Pancreas (tissue), 10 donors: ENCODE data around the gene CIC. TPM values are rescaled to one million over a fixed set of nuclear protein-coding genes. Genes with fewer than 3 reads are reported as not detected.

Experiments
- ATAC-seq, 4 donors: fragments of 200-7000 bp; cut with Tn5 transposase; one replicate each; pipeline versions ENCODE4 v1.8.0 to v1.9.1; 2020; ENCODE audit warnings: mild to moderate bottlenecking in 4 of 4, moderate library complexity in 4 of 4
- DNase-seq, 6 donors: peaks; one replicate each; pipeline ENCODE4 v3.0.0-alpha.2; 2020
- FAIRE-seq: peaks from 2 replicates; lab custom pipeline; 2012; peaks lifted over from hg19 to GRCh38; lab: Jason Lieb, UNC
- H3K27ac ChIP-seq, 4 donors: fragments of 200-600 bp; sonication (generic); 1 replicate in 3 of 4; 2 replicates in 1 of 4; pipeline versions ENCODE4 v1.5.0 to v1.8.0; 2020
- H3K27me3 ChIP-seq, 4 donors: fragments of 200-600 bp; one replicate each; pipeline ENCODE4 v1.8.0; 2021
- H3K36me3 ChIP-seq, 3 donors: fragments of 200-600 bp; sonication (generic) in 1 of 3; one replicate each; pipeline versions ENCODE4 v1.5.0 to v1.8.0; 2020 to 2021
- H3K4me1 ChIP-seq, 3 donors: fragments of 200-600 bp; one replicate each; pipeline ENCODE4 v1.8.0; 2021
- H3K4me3 ChIP-seq, 4 donors: fragments of 200-600 bp; sonication (generic) in 2 of 4; one replicate each; pipeline versions ENCODE4 v1.5.0 to v1.8.0; 2020 to 2021
- H3K9me3 ChIP-seq, 4 donors: fragments of 200-600 bp; one replicate each; pipeline ENCODE4 v1.8.0; 2021
- CTCF ChIP-seq, 4 donors: fragments of 200-600 bp; sonication (generic) in 3 of 4; IDR thresholded peaks; one replicate each; pipeline versions ENCODE4 v1.5.0 to v1.8.0; 2021; ENCODE audit warnings: antibody characterized with exemption in 4 of 4
- WGBS, 2 donors: extraction: QIAGEN DNeasy Blood & Tissue Kit; methylation state at CpG; one replicate each; pipeline ENCODE4 v1.1.7; 2013; 5-methylcytosine and 5-hydroxymethylcytosine counted together
- intact Hi-C, 3 donors: fragments of 100-400 bp; cut with DNase I; formaldehyde crosslinking; loops; one replicate each; pipeline versions ENCODE4 v1.11.1 to v1.14.2; 2022
- polyA plus RNA-seq, 2 donors: library from polyadenylated mRNA; stranded (reverse); fragments of 200-250 nt; gene quantifications; one replicate each; pipeline ENCODE4 v1.2.3, GENCODE V29; 2013
- total RNA-seq, 6 donors: library from RNA; stranded (reverse); fragmentation: NEBNext Ultra II Directional in 4 of 6; extraction: Animal tissue kit (Norgen Biotek cat#: 25700) in 4 of 6; gene quantifications; one replicate each; pipeline versions ENCODE4 v1.2.1 to v1.2.4, GENCODE V29; 2021 to 2023
- donor health status: healthy with polysubstance abuse.
- donor health status: DM: no; HTN: no; CAD: no; lungs with moderate emphysema.
- donor health status: DM: no; HTN: no; CAD: no.
- donor health status: control.
- donor health status: control.
- donor health status: Bipolar disorder and iron deficiency.
- donor health status: DM: yes; HTN: yes; CAD: no.
- donor health status: DM: no; HTN: no; CAD: no.
- donor health status: DM: no; HTN: no; CAD: no.
- donor health status: DM: yes; HTN: yes; CAD: no.

CIC gene
- total and polyA plus RNA-seq, 8 donors = 27.7 to 65.0 (median 33.4) TPM

DNA sequence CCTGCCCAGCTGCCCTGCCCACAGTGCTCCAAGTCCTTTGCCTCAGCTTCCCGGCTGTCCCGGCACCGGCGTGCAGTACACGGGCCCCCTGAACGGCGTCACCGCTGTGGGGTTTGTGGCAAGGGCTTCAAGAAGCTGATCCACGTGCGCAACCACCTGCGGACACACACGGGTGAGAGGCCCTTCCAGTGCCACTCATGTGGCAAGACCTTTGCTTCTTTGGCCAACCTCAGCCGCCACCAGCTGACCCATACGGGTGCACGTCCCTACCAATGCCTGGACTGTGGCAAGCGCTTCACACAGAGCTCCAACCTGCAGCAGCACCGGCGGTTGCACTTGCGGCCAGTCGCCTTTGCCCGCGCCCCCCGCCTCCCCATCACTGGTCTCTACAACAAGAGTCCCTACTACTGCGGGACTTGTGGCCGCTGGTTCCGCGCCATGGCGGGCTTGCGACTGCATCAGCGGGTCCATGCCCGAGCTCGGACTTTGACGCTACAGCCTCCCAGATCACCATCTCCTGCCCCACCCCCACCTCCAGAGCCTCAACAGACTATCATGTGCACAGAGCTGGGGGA lies 43.2 kb upstream of the CIC start:
- WGBS, 2 donors = 94% methylated on average over 33 of the region's 33 CpGs

DNA sequence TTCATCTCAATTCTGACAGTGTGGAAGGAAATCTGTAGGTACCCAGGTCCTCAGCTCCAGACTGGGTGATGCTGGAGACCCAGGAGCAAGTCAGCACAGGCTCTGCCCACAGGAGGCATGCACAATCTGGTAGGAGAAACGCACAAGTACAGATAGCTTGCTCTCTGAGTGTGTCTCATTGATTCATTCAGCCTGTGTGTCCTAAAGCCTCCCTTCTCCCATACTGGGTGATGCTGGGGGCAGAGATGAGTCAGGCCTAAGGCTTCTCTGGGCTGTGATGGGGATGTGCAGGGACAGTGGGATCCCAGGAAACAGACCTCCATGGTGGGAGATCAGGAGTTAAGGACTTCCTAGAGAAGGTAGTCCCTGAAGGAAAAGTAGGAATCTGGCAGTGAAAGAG lies 42.2 kb upstream of the CIC start:
- Histone ChIP-seq H3K4me1 (no peaks in the 10 kb centered on the region), H3K9me3 (no peaks in the 10 kb centered on the region), H3K27me3 (no peaks in the 10 kb centered on the region), H3K4me3 (no peak overlapping the region), H3K36me3 (peaks cover 6 to 44% (median 26%) of the 10 kb centered on the region in 3 donors), H3K27ac (no peak overlapping the region)
- FAIRE-seq (no peak), ATAC-seq (no peak), DNase-seq (no peak)
- 92 to 98% methylated on average over 1 of the region's 1 CpG for WGBS, 2 donors
- TF ChIP-seq CTCF (IDR thresholded peaks at IDR 0.05) = no peak
- intact Hi-C loops = no loop called here

More for the DNA sequence above, 43.2 kb upstream of the CIC start:
- Histone ChIP-seq H3K4me3 (no peak overlapping the region), H3K27me3 (no peaks in the 10 kb centered on the region), H3K36me3 (peaks cover 3 to 33% (median 26%) of the 10 kb centered on the region in 3 donors), H3K4me1 (peaks cover 0 to 6% (median 0%) of the 10 kb centered on the region in 3 donors), H3K27ac (no peak overlapping the region), H3K9me3 (no peaks in the 10 kb centered on the region)
- FAIRE-seq (no peak), DNase-seq (no peak), ATAC-seq (no peak)
- TF ChIP-seq CTCF (IDR thresholded peaks at IDR 0.05) = no peak
- intact Hi-C loops = no loop called here

- peaks cover 6 to 55% (median 35%) of the 10 kb centered on the region in 3 donors for H3K36me3 ChIP-seq
- no peaks in the 10 kb centered on the region for H3K9me3 ChIP-seq
- no peak for TF ChIP-seq CTCF (IDR thresholded peaks at IDR 0.05)
- no peak for ATAC-seq
- no peak for FAIRE-seq
- intact Hi-C loops = no loop called here
- no peaks in the 10 kb centered on the region for H3K4me1 ChIP-seq
- 52 to 59% methylated on average over 4 of the region's 4 CpGs for WGBS, 2 donors
- no peak overlapping the region for H3K27ac ChIP-seq
- DNase-seq = no peak
- no peaks in the 10 kb centered on the region for H3K27me3 ChIP-seq
- no peak overlapping the region for H3K4me3 ChIP-seq
Measured at GRCh38 chr19:42228641-42229040, 40.4 kb upstream of the CIC start.

DNA sequence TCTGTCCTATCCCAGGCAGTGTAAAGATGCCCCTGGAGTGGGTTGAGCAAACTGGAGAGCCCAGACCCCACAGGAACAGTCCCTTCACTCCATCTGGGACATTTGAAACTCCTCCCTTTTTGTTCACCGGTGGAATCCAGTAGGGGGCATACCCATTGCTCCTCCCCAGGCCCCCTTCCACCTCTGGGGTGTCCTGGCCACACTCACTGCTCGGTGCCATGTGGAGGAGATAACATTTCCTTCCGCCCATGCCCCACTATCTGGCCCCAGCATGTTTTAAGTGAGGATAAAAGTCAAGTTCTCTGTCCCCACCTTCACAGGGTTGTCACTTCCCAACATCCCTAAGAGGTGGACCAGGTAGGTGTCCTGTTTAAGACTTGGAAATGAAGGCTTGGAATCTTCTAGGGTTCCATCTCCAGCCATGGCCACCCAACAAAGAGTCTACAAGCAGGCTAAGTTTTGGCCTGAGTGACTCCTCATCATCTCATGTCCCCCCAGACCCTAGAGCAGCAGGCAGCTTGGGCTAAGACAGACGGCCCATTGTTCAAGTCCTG lies 39.7 kb upstream of the CIC start:
- ATAC-seq (no peak), FAIRE-seq (no peak), DNase-seq (peak in 1 of 6 donors; percentile 6)
- no peak for TF ChIP-seq CTCF (IDR thresholded peaks at IDR 0.05)
- no peaks in the 10 kb centered on the region for H3K27me3 ChIP-seq
- no peaks in the 10 kb centered on the region for H3K9me3 ChIP-seq
- H3K36me3 ChIP-seq = peaks cover 6 to 59% (median 36%) of the 10 kb centered on the region in 3 donors
- H3K4me3 ChIP-seq = no peak overlapping the region
- H3K4me1 ChIP-seq = no peaks in the 10 kb centered on the region
- 65 to 86% methylated on average over 4 of the region's 4 CpGs for WGBS, 2 donors
- intact Hi-C loops = no loop called here
- no peak overlapping the region for H3K27ac ChIP-seq

DNA sequence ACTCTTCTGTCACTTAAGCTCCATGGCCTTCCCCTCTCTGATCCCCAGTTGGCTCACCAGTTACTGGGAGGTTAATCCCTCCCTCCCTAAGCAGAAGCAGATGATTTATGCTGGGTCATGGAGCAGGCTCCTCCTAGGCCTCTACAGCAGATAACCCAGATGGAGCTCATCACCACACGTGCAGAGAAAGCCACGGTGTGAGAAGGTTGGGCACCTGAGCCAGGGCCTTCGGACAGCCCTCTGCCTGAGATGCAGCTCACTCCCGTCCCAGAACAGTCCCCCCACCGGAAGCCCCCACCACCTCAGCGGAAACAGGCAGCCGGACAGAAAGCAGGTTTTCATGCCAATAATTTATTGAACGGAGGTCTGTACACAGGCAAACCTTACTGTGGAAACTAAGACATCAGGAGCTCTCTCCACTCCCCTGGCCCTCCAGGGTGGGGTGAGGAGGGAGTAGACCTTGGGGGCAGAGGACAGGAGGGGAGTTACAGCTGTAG lies 39.1 kb upstream of the CIC start:
- WGBS, 2 donors = 46 to 56% methylated on average over 8 of the region's 8 CpGs
- intact Hi-C loops = no loop called here

More for the DNA sequence above, 39.1 kb upstream of the CIC start:
- Histone ChIP-seq H3K4me1 (no peaks in the 10 kb centered on the region), H3K4me3 (no peak overlapping the region), H3K9me3 (no peaks in the 10 kb centered on the region), H3K36me3 (peaks cover 6 to 57% (median 35%) of the 10 kb centered on the region in 3 donors), H3K27ac (no peak overlapping the region), H3K27me3 (no peaks in the 10 kb centered on the region)
- TF ChIP-seq CTCF (IDR thresholded peaks at IDR 0.05) = no peak
- ATAC-seq = peak in 1 of 4 donors; percentile 11
- FAIRE-seq = no peak
- peak in 1 of 6 donors; percentile 28 for DNase-seq
